A549 (cell line): ENCODE results near the gene RERE. TPM values are rescaled to one million over a fixed set of nuclear protein-coding genes. Genes with fewer than 3 reads are reported as not detected.
A peak's percentile ranks its signal among the peaks of the same experiment; 100 is the strongest.
"Not testable (repeated sequence)": the region's sequence is repeated elsewhere in the genome, so short reads cannot be mapped to it uniquely, and the experiment has no call there.

ENCODE experiments used
- ATAC-seq, 2 experiments: fragments of 200-7000 bp in 1 of 2; fragments of >200 bp in 1 of 2; cut with Nextera tagmentation in 1 of 2; cut with Tn5 transposase in 1 of 2; 3 replicates each; pipeline versions ENCODE4 v1.8.0 to v1.9.1; 2018 to 2020; ENCODE audit warnings: mild to moderate bottlenecking in 1 of 2, moderate library complexity in 1 of 2
- CTCF ChIA-PET: fragments of 300-600 bp; sonication (Branson Sonifier 250); formaldehyde crosslinking; extraction: SDS; loops from one replicate; lab custom pipeline; 2021; ENCODE audit warnings: antibody characterized with exemption, inconsistent platforms; lab: Yijun Ruan, JAX
- POLR2A ChIA-PET: fragments of 350-600 bp; formaldehyde crosslinking; extraction: SDS; loops from one replicate; lab custom pipeline; 2021; ENCODE audit warnings: antibody characterized with exemption, inconsistent platforms; lab: Yijun Ruan, JAX
- DNase-seq, 2 experiments: peaks; one replicate each; pipeline versions ENCODE4 v3.0.0 to v3.0.0-alpha.2; 2011 to 2016; ENCODE audit warnings: low read depth in 1 of 2, low spot score in 1 of 2
- FAIRE-seq: peaks from 2 replicates; lab custom pipeline; 2011; peaks lifted over from hg19 to GRCh38; lab: Jason Lieb, UNC
- H3K27ac ChIP-seq, 2 experiments: fragments of >200 bp; sonication (Bioruptor Twin); formaldehyde crosslinking; 3 replicates each; pipeline ENCODE4 v1.5.1; 2016 to 2017
- H3K4me1 ChIP-seq: fragments of >200 bp; sonication (Bioruptor Twin); formaldehyde crosslinking; 3 replicates; pipeline ENCODE4 v1.6.1; 2016
- H3K4me2 ChIP-seq: fragments of >200 bp; sonication (Bioruptor Twin); formaldehyde crosslinking; 3 replicates; pipeline ENCODE4 v1.6.1; 2016
- H3K4me3 ChIP-seq: fragments of >200 bp; sonication (Bioruptor Twin); formaldehyde crosslinking; 3 replicates; pipeline ENCODE4 v1.5.1; 2016
- H3K9me3 ChIP-seq: fragments of >200 bp; sonication (Bioruptor Twin); formaldehyde crosslinking; 3 replicates; pipeline ENCODE4 v1.6.1; 2016
- CEBPB ChIP-seq, 2 experiments: fragments of >200 bp in 1 of 2; sonication (Bioruptor Twin) in 1 of 2; formaldehyde crosslinking in 1 of 2; IDR thresholded peaks; 2 replicates each; pipeline ENCODE4 v1.6.1; 2012 to 2016
- CTCF ChIP-seq: fragments of >200 bp; sonication (Bioruptor Twin); formaldehyde crosslinking; IDR thresholded peaks from 3 replicates; pipeline ENCODE4 v1.5.1; 2016
- EP300 ChIP-seq, 2 experiments: fragments of >200 bp; sonication (Bioruptor Twin); formaldehyde crosslinking; IDR thresholded peaks; 2 replicates in 1 of 2; 3 replicates in 1 of 2; pipeline ENCODE4 v1.6.1; 2016 to 2017
- ESRRA ChIP-seq: fragments of 150-350 bp; IDR thresholded peaks from 2 replicates; pipeline ENCODE4 v1.6.1; 2014; ENCODE audit warnings: mild to moderate bottlenecking, low read length, borderline replicate concordance
- FOSB ChIP-seq: fragments of 250-450 bp; sonication (Bioruptor Pico); IDR thresholded peaks from 2 replicates; pipeline ENCODE4 v1.5.0; 2020; ENCODE audit warnings: mild to moderate bottlenecking, moderate library complexity
- FOSL2 ChIP-seq, 2 experiments: fragments of 450-650 bp in 1 of 2; fragments of >200 bp in 1 of 2; sonication (Bioruptor Twin) in 1 of 2; formaldehyde crosslinking; IDR thresholded peaks; 2 replicates each; pipeline versions ENCODE4 v1.5.0 to v1.6.1; 2016 to 2020; ENCODE audit warnings: mild to moderate bottlenecking in 1 of 2, moderate library complexity in 1 of 2
- HOXA7 ChIP-seq: fragments of 250-450 bp; sonication (Bioruptor Pico); IDR thresholded peaks from 2 replicates; pipeline ENCODE4 v1.5.0; 2020; ENCODE audit warnings: mild to moderate bottlenecking, moderate library complexity
- HOXB13 ChIP-seq: fragments of 250-450 bp; sonication (Bioruptor Pico); IDR thresholded peaks from 2 replicates; pipeline ENCODE4 v1.5.0; 2020; ENCODE audit warnings: low read depth, mild to moderate bottlenecking, moderate library complexity
- JUN ChIP-seq, 2 experiments: fragments of >200 bp; sonication (Bioruptor Twin); formaldehyde crosslinking; IDR thresholded peaks; 2 replicates in 1 of 2; 3 replicates in 1 of 2; pipeline ENCODE4 v1.6.1; 2016 to 2017
- KDM5A ChIP-seq: fragments of 200-600 bp; sonication (generic); IDR thresholded peaks from 2 replicates; pipeline ENCODE4 v1.6.1; 2016; ENCODE audit warnings: antibody characterized with exemption, mild to moderate bottlenecking
- MAX ChIP-seq: IDR thresholded peaks from 2 replicates; pipeline ENCODE4 v1.6.1; 2012
- MAZ ChIP-seq: fragments of 150-350 bp; IDR thresholded peaks from 2 replicates; pipeline ENCODE4 v1.6.1; 2014; ENCODE audit warnings: antibody characterized with exemption, low read depth, low read length, borderline replicate concordance
- MYC ChIP-seq: IDR thresholded peaks from 2 replicates; pipeline ENCODE4 v1.6.1; 2012; ENCODE audit warnings: mild to moderate bottlenecking, inconsistent platforms, low read length, improper control_type of control experiment, borderline replicate concordance
- PHF8 ChIP-seq: fragments of 200-600 bp; sonication (generic); IDR thresholded peaks from 2 replicates; pipeline ENCODE4 v1.6.1; 2016; ENCODE audit warnings: low read depth, mild to moderate bottlenecking, antibody characterized with exemption, moderate library complexity, borderline replicate concordance
- TP53 ChIP-seq: fragments of 250-450 bp; sonication (Bioruptor Pico); IDR thresholded peaks from 2 replicates; pipeline ENCODE4 v1.5.0; 2021; ENCODE audit warnings: mild to moderate bottlenecking, moderate library complexity
- USF2 ChIP-seq: fragments of 450-650 bp; IDR thresholded peaks from 2 replicates; pipeline ENCODE4 v1.6.1; 2014; ENCODE audit warnings: antibody characterized with exemption
- ZFP36 ChIP-seq: fragments of 450-650 bp; IDR thresholded peaks from 2 replicates; pipeline ENCODE4 v1.6.1; 2014; ENCODE audit warnings: borderline replicate concordance; ENCODE audit not compliant: partially characterized antibody
- ZNF302 ChIP-seq: fragments of 250-450 bp; sonication (Bioruptor Pico); IDR thresholded peaks from 2 replicates; pipeline ENCODE4 v1.9.0; 2021; ENCODE audit warnings: inconsistent platforms, mild to moderate bottlenecking, moderate library complexity
- WGBS: methylation state at CpG from one replicate; pipeline ENCODE4 v1.1.6; 2017; ENCODE audit errors: missing lambda C conversion rate; 5-methylcytosine and 5-hydroxymethylcytosine counted together
- polyA plus RNA-seq, 4 experiments: library from polyadenylated mRNA; depleted of rRNA in 3 of 4; stranded (reverse); fragments of >200 nt; fragmentation: RNase III in 1 of 4; extraction: RNeasy Plus Mini Kit Qiagen cat#74134 plus additional on column Dnase treatment in 1 of 4; gene quantifications; 2 replicates in 3 of 4; 3 replicates in 1 of 4; pipeline ENCODE4 v1.2.3, GENCODE V29; 2011 to 2017

The RERE gene
- polyA plus RNA-seq, 2 of the 4 experiments (the other 2 are of a cell fraction): 12.6 to 28.6 TPM

- 58% methylated on average over 3 of the region's 3 CpGs for whole genome bisulfite sequencing
- no peak overlapping the region for H3K4me3 ChIP-seq
- ChIA-PET CTCF (interaction anchor here (0.6 to 1.5 kb wide), 3 partner anchors 28 to 182 kb away, joined by 3 to 5 read pairs (median 3); no protein-coding TSS in a partner anchor), POLR2A (no interaction called here)
- H3K4me2 ChIP-seq: peak overlapping the region; percentile 81
- H3K9me3 ChIP-seq: no peaks in the 10 kb centered on the region
- DNase-seq: no peak
- no peak overlapping the region for H3K27ac ChIP-seq
- no peak for FAIRE-seq
- H3K4me1 ChIP-seq: peaks cover 40% of the 10 kb centered on the region
- TF ChIP-seq MAZ (no peak), CEBPB (IDR thresholded peaks at IDR 0.05) (no peak)
- TF ChIP-seq, all 56 proteins: peak for 0
- ATAC-seq: no peak
Measured at GRCh38 chr1:8698937-8699447, 118.4 kb downstream of the RERE start.

DNA sequence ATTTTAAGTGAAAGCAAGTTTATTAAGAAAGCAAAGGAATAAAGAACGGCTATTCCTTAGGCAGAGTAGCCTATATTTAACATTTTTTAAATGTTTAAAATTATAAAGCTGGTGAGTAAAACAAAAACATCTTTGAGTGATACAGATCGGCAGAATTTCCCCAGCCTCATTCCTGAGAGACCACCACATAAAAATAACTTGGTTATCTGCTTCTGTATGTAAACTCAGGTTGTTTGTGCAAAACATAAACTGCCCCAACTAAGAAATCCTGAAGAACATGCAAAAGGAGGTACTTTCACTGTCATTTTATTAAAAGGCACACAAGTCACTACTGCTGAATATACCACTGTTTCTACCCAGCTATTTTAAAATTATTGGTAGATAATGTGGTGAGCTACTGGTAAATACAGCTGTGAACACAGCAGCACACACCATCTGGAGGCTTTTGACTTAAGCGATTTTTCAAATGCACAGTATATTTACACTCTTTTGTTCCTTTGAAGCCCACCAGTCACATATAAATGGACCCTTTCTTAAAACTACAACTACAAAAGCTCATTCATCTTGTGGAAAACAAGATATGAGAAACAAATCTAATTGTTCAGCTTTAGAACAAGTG, 119.3 kb downstream of the RERE start:
- ATAC-seq (no peak), FAIRE-seq (no peak), DNase-seq (no peak)
- TF ChIP-seq FOSL2 (IDR thresholded peaks at IDR 0.05): no peak
- TF ChIP-seq FOSL2 (CRISPR knock-in tag; IDR thresholded peaks at IDR 0.05): no peak
- TF ChIP-seq MAX: no peak
- TF ChIP-seq MAZ: no peak
- no peak for TF ChIP-seq CTCF
- no peak for TF ChIP-seq ZFP36
- no peak for TF ChIP-seq ESRRA
- no peak for TF ChIP-seq JUN (IDR thresholded peaks at IDR 0.05)
- TF ChIP-seq ZNF302 (CRISPR knock-in tag): no peak
- TF ChIP-seq TP53: no peak
- no peak for TF ChIP-seq KDM5A
- no peak for TF ChIP-seq HOXA7 (CRISPR knock-in tag)
- no peak for TF ChIP-seq USF2
- TF ChIP-seq FOSB (CRISPR knock-in tag): no peak
- no peak for TF ChIP-seq PHF8
- no peak for TF ChIP-seq MYC
- no peak for TF ChIP-seq EP300 (IDR thresholded peaks at IDR 0.05)
- no peak for TF ChIP-seq HOXB13
- CTCF ChIA-PET: interaction anchor here (0.6 to 1.5 kb wide), 3 partner anchors 28 to 181 kb away, joined by 3 to 5 read pairs (median 3); no protein-coding TSS in a partner anchor
- POLR2A ChIA-PET: no interaction called here
- Histone ChIP-seq H3K4me3 (no peak overlapping the region), H3K27ac (peak overlapping the region in 1 of 2 experiments; percentile 30; a peak in 1 of 6 replicates), H3K9me3 (no peaks in the 10 kb centered on the region), H3K4me1 (peaks cover 45% of the 10 kb centered on the region), H3K4me2 (peak overlapping the region; percentile 81; the same call in 1 of the 3 replicates)
- 77% methylated on average over 3 of the region's 3 CpGs for WGBS

- DNase-seq, POLR2A ChIA-PET, FAIRE-seq, H3K9me3 ChIP-seq, ATAC-seq, H3K27ac ChIP-seq, H3K4me3 ChIP-seq, H3K4me2 ChIP-seq, CTCF ChIA-PET: not testable (repeated sequence)
- 87% methylated on average over 4 of the region's 4 CpGs for WGBS
- H3K4me1 ChIP-seq: peaks cover 44% of the 10 kb centered on the region
Measured at GRCh38 chr1:8695442-8695841, 122.0 kb downstream of the RERE start.
